Uterus (tissue), 4 donors: Measurements from ENCODE around the gene OSBPL2. TPM values are rescaled to one million over a fixed set of nuclear protein-coding genes. Genes with fewer than 3 reads are reported as not detected.

ENCODE experiments used
- DNase-seq, 2 donors: peaks; one replicate each; pipeline ENCODE4 v3.0.0-alpha.2; 2019 to 2020
- H3K27ac ChIP-seq, 2 donors: fragments of 200-600 bp; sonication (generic); 1 replicate in 1 of 2; 2 replicates in 1 of 2; pipeline ENCODE4 v1.5.1; 2016 to 2018
- H3K27me3 ChIP-seq, 2 donors: fragments of 200-600 bp; sonication (generic); one replicate each; pipeline ENCODE4 v1.5.1; 2018 to 2019; ENCODE audit warnings: control low read depth in 1 of 2
- H3K36me3 ChIP-seq, 2 donors: fragments of 200-600 bp; sonication (generic); one replicate each; pipeline ENCODE4 v1.5.1; 2019; ENCODE audit warnings: control low read depth in 1 of 2
- H3K4me1 ChIP-seq, 2 donors: fragments of 200-600 bp; sonication (generic); one replicate each; pipeline ENCODE4 v1.5.1; 2018 to 2019; ENCODE audit warnings: control low read depth in 1 of 2
- H3K4me3 ChIP-seq, 2 donors: fragments of 200-600 bp; sonication (generic); 1 replicate in 1 of 2; 2 replicates in 1 of 2; pipeline ENCODE4 v1.5.1; 2018 to 2019; ENCODE audit warnings: mild to moderate bottlenecking in 1 of 2
- H3K9me3 ChIP-seq, 2 donors: fragments of 200-600 bp; sonication (generic); one replicate each; pipeline ENCODE4 v1.5.1; 2019; ENCODE audit warnings: control low read depth in 1 of 2
- CTCF ChIP-seq, 4 experiments: fragments of 200-600 bp in 2 of 4; fragments of 450-650 bp in 2 of 4; sonication (generic) in 2 of 4; IDR thresholded peaks; one replicate each; pipeline ENCODE4 v1.5.1; 2016 to 2019; ENCODE audit warnings: antibody characterized with exemption in 4 of 4, mild to moderate bottlenecking in 2 of 4, moderate library complexity in 1 of 4
- POLR2A ChIP-seq, 2 donors: fragments of 450-650 bp; IDR thresholded peaks; one replicate each; pipeline ENCODE4 v1.6.1; 2016; ENCODE audit warnings: antibody characterized with exemption in 2 of 2, mild to moderate bottlenecking in 1 of 2, moderate library complexity in 1 of 2
- intact Hi-C: fragments of 100-400 bp; cut with DNase I; formaldehyde crosslinking; loops from one replicate; pipeline ENCODE4 v1.15.1; 2023; ENCODE audit warnings: low total_unique reads
- total RNA-seq, 4 donors: library from RNA; depleted of rRNA in 3 of 4; stranded (reverse); fragments of >200 nt in 3 of 4; gene quantifications; one replicate each; pipeline versions ENCODE4 v1.1.0 to v1.2.4, GENCODE V29; 2014 to 2023
- donor health status: DM: yes; HTN: yes; CAD: no.

The OSBPL2 gene
- total RNA-seq, 4 donors from 2014 or later, result 12.3 to 55.9 (median 33.4) TPM

DNA sequence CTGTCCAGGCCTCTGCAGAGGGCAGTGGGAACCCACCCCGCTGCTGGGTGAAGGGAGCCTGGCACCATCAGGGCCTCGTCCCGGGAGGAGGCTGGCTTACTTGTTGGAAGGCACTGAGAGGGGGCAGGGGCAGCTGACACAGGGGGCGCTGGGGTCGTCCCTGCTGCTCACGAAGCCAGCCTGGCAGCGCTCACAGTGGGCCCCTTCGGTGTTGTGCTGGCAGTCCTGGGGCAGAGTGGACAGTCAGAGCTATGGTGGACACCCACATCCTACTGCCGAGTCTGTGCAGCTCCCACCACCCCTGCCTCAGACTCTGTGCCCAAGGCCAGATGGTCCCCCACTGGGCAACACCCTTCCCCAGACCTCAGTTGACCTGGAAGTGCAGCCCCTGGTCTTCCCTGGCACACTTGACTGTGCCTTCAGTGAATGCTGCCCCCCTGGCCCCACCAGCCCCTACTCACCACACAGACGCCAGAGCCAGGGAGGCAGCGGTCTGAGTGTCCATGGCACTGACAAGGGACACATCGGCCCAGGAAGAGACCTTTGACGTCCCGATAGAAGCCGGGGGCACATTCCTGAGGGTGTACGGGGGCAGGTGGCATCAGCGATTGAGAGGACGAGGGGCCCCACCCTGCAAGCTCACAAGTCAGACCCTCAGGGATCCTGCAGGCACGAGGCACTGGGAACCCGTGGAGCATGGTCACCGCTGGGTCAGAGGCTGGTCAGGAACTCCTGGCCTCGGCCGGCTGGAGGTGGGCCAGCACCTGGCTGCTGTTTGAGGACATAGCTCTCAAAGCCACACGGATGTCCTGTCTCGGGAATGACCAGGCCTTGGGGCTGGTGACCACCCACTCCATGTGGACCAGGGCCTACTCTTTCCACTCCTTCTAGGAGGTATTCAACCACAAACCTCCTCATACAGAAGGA lies 85.9 kb downstream of the OSBPL2 start:
- no peak overlapping the region for H3K4me3 ChIP-seq
- no peaks in the 10 kb centered on the region for H3K27me3 ChIP-seq
- TF ChIP-seq POLR2A (IDR thresholded peaks at IDR 0.05), result no peak
- no peak for TF ChIP-seq CTCF (IDR thresholded peaks at IDR 0.05)
- intact Hi-C loops, result no loop called here
- H3K27ac ChIP-seq, result no peak overlapping the region
- H3K4me1 ChIP-seq, result no peaks in the 10 kb centered on the region
- DNase-seq, result no peak
- no peaks in the 10 kb centered on the region for H3K36me3 ChIP-seq
- H3K9me3 ChIP-seq, result no peaks in the 10 kb centered on the region

DNA sequence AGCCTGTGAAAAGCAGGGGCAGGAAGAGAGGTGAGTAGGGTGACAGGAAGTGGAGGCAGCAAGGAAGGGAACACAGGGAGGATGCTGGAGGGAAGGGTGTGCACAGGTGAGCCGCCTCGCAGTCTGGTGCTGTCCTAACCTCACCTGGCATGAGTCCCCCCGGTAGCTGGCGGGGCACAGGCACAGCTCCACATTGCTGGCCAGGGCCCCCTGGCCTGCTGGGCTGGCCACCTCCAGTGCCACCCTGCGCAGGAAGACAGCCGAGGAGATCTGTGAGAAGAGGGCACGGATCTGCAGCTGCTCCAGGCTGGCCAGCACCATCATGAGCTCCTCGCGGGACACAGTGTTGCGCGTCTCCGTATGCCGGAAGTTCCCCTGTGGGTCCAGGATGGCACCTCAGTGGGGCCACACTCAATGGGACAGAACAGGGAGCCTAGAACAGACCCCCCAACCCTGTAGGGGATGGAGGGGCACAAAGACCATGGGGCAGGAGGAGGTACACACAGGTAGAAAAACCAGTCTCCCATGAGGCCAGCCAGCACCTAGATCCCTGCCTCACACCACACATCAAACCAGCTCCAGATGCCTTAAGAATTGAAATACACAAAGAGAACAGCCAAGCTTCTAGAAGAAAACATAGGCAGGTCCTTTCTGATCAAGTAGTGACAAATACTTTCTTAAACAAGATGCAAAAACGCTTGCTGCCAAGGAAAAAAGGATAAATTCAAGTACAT lies 87.0 kb downstream of the OSBPL2 start:
- Histone ChIP-seq H3K4me3 (no peak overlapping the region), H3K36me3 (no peaks in the 10 kb centered on the region), H3K4me1 (no peaks in the 10 kb centered on the region), H3K27ac (no peak overlapping the region), H3K9me3 (no peaks in the 10 kb centered on the region), H3K27me3 (no peaks in the 10 kb centered on the region)
- intact Hi-C loops, result no loop called here
- no peak for TF ChIP-seq POLR2A (IDR thresholded peaks at IDR 0.05)
- TF ChIP-seq CTCF (IDR thresholded peaks at IDR 0.05), result no peak
- no peak for DNase-seq

DNA sequence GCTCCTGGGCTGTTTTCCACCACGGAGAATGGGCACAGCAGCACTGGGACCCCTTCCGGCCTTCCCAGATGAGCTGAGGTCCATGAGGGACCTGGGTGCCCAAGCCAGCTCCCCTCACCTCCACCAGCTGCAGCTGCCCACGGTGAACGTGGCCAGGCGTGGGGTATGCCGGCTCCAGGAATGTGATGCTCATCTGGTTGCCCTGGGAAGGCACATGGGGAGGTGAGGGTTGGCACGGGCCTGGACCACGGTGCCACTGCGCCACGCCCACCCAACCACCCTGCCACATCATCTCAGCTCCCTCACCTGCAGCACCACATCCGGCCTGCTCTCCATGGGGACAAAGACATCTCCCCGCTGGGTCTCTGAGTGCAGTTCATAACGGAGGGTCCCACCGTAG lies 88.2 kb downstream of the OSBPL2 start:
- Histone ChIP-seq H3K27ac (no peak overlapping the region), H3K4me1 (no peaks in the 10 kb centered on the region), H3K9me3 (no peaks in the 10 kb centered on the region), H3K27me3 (no peaks in the 10 kb centered on the region), H3K36me3 (no peaks in the 10 kb centered on the region), H3K4me3 (no peak overlapping the region)
- TF ChIP-seq CTCF (IDR thresholded peaks at IDR 0.05) (no peak), POLR2A (IDR thresholded peaks at IDR 0.05) (no peak)
- intact Hi-C loops, result no loop called here
- no peak for DNase-seq

GRCh38 chr20:62326959-62327725 lies 88.8 kb downstream of the OSBPL2 start:
- TF ChIP-seq POLR2A (IDR thresholded peaks at IDR 0.05) (no peak), CTCF (IDR thresholded peaks at IDR 0.05) (no peak)
- no peak overlapping the region for H3K27ac ChIP-seq
- H3K4me1 ChIP-seq, result no peaks in the 10 kb centered on the region
- H3K4me3 ChIP-seq, result no peak overlapping the region
- no peaks in the 10 kb centered on the region for H3K27me3 ChIP-seq
- no peaks in the 10 kb centered on the region for H3K9me3 ChIP-seq
- intact Hi-C loops, result no loop called here
- no peak for DNase-seq
- no peaks in the 10 kb centered on the region for H3K36me3 ChIP-seq
